Muscle of back (tissue), 11 donors: ENCODE measurements around the gene ATP13A5. TPM values are rescaled to one million over a fixed set of nuclear protein-coding genes. Genes with fewer than 3 reads are reported as not detected.

Experiments
- DNase-seq, 3 donors: peaks; one replicate each; pipeline versions ENCODE4 v3.0.0 to v3.0.0-alpha.2; 2013
- polyA plus RNA-seq, 10 donors: library from polyadenylated mRNA; unstranded; fragments of 120-200 nt; gene quantifications; one replicate each; pipeline ENCODE4 v1.2.1, GENCODE V29; 2013; ENCODE audit not compliant: insufficient read length in 10 of 10

ATP13A5 gene
- polyA plus RNA-seq, 10 donors: 0.15 to 1.1 (median 0.47) TPM

GRCh38 chr3:193347521-193348501, 30.7 kb downstream of the ATP13A5 start:
- DNase-seq: no peak

GRCh38 chr3:193346259-193346658, 32.3 kb downstream of the ATP13A5 start:
- no peak for DNase-seq

- DNase-seq: no peak
Observed at GRCh38 chr3:193345431-193345830, 33.1 kb downstream of the ATP13A5 start.

GRCh38 chr3:193344486-193344885, 34.1 kb downstream of the ATP13A5 start:
- no peak for DNase-seq

- DNase-seq: no peak
Observed at GRCh38 chr3:193343726-193344222, 34.8 kb downstream of the ATP13A5 start.

GRCh38 chr3:193342551-193342950, 36.0 kb downstream of the ATP13A5 start:
- no peak for DNase-seq

GRCh38 chr3:193335031-193335430, 43.5 kb downstream of the ATP13A5 start:
- no peak for DNase-seq

- no peak for DNase-seq
Observed at GRCh38 chr3:193333229-193333628, 45.3 kb downstream of the ATP13A5 start.

- no peak for DNase-seq
Observed at GRCh38 chr3:193330555-193331204, 47.9 kb downstream of the ATP13A5 start.

GRCh38 chr3:193317682-193318300, 60.8 kb downstream of the ATP13A5 start:
- peak; percentile 6 to 50 (median 16) for DNase-seq

- DNase-seq: no peak
Observed at GRCh38 chr3:193314161-193314560, 64.4 kb downstream of the ATP13A5 start.

GRCh38 chr3:193313061-193313958, 65.2 kb downstream of the ATP13A5 start:
- DNase-seq: no peak

GRCh38 chr3:193310914-193311723, 67.4 kb downstream of the ATP13A5 start:
- peak; percentile 2 to 5 (median 5) for DNase-seq

GRCh38 chr3:193305356-193305755, 73.2 kb downstream of the ATP13A5 start:
- DNase-seq: no peak

- DNase-seq: no peak
Observed at GRCh38 chr3:193301433-193301832, 77.1 kb downstream of the ATP13A5 start.

GRCh38 chr3:193297421-193297820, 81.1 kb downstream of the ATP13A5 start:
- no peak for DNase-seq

GRCh38 chr3:193295985-193296384, 82.6 kb downstream of the ATP13A5 start:
- DNase-seq: no peak

- DNase-seq: no peak
Observed at GRCh38 chr3:193292386-193292785, 86.2 kb downstream of the ATP13A5 start.

GRCh38 chr3:193271101-193271840, 107.3 kb downstream of the ATP13A5 start:
- peak in 2 of 3 donors; percentile 14 to 34 for DNase-seq
